ENCODE data around the gene PRKCE. TPM values are rescaled to one million over a fixed set of nuclear protein-coding genes. Genes with fewer than 3 reads are reported as not detected.

Gene PRKCE
- total and polyA plus RNA-seq, 2 donors (not counting 3 experiments of a cell fraction or from before 2014, with no cell fraction given), result 27.9 to 33.9 TPM

GRCh38 chr2:45813003-45813941, 161.8 kb downstream of the PRKCE start:
- Histone ChIP-seq H3K36me3 (ENCODE audit: control insufficient read depth in 2 of 2, extremely low read depth in 1 of 2, insufficient read depth in 2 of 2, low read length in 2 of 2) (no peaks in the 10 kb centered on the region), H3K27me3 (ENCODE audit: control insufficient read depth in 2 of 2, insufficient read depth in 2 of 2, low read length in 2 of 2) (no peaks in the 10 kb centered on the region), H3K9ac (replicated peaks; ENCODE audit: extremely low read depth, insufficient read depth, low read length) (peak overlapping the region; percentile 74), H3K9me3 (replicated peaks; ENCODE audit: control insufficient read depth, insufficient read depth, low read length) (no peaks in the 10 kb centered on the region), H3K9me1 (replicated peaks; ENCODE audit: control insufficient read depth, extremely low read depth, insufficient read depth, low read length) (no peaks in the 10 kb centered on the region), H3K79me2 (ENCODE audit: control insufficient read depth, insufficient read depth, low read length) (no peaks in the 10 kb centered on the region), H3K4me3 (replicated peaks in 1 of 3; ENCODE audit: insufficient read depth in 1 of 3, low read depth in 1 of 3, low read length in 3 of 3) (no peak overlapping the region), H4K20me1 (replicated peaks; ENCODE audit: control insufficient read depth, extremely low read depth, insufficient read depth, low read length) (no peaks in the 10 kb centered on the region), H3K4me1 (ENCODE audit: control insufficient read depth, extremely low read depth, insufficient read depth, low read length) (peaks cover 39% of the 10 kb centered on the region), H2AFZ (ENCODE audit: low read depth, low read length) (peak overlapping the region; percentile 34), H3K27ac (ENCODE audit: insufficient read depth, low read depth, low read length) (peak overlapping the region; percentile 92), H3K4me2 (ENCODE audit: insufficient read depth, low read length) (peak overlapping the region; percentile 41)
- intact Hi-C loops (cut with micrococcal nuclease), result loop anchor here (1.0 to 5.0 kb wide), 5 partner anchors 19 to 151 kb away; no protein-coding TSS in a partner anchor
- FAIRE-seq (peak; percentile 98), DNase-seq (ENCODE audit: low read depth, low spot score) (peak; percentile 98)
- dilution Hi-C loops (cut with MboI; ENCODE audit: extremely low pct_ligation_motif_present, low sequenced_read_pairs), result no loop called here
- ChIA-PET POLR2A (interaction anchor here (0.8 to 1.5 kb wide), 2 partner anchors 22 to 161 kb away, joined by 3 read pairs; partner anchors contain the start of gene PRKCE), CTCF (interaction anchor here (0.6 to 3.5 kb wide), 14 partner anchors 9 to 812 kb away, joined by 3 to 17 read pairs (median 6); no protein-coding TSS in a partner anchor)
- TF ChIP-seq GATA2 (IDR thresholded peaks at IDR 0.05; ENCODE audit: insufficient read depth, insufficient read length, low read depth, low read length) (peak; percentile 98), MYC (IDR thresholded peaks at IDR 0.05; ENCODE audit: low read depth, low read length) (no peak), FOS (IDR thresholded peaks at IDR 0.05; ENCODE audit: borderline replicate concordance, insufficient read depth, low read length) (peak; percentile 92), EZH2 (IDR thresholded peaks at IDR 0.05; ENCODE audit: borderline replicate concordance, low read depth, low read length, severe bottlenecking) (no peak), POLR2AphosphoS5 (IDR thresholded peaks at IDR 0.05; ENCODE audit: insufficient read depth, low read depth, low read length) (peak; percentile 92), JUN (IDR thresholded peaks at IDR 0.05; ENCODE audit: borderline replicate concordance, insufficient read depth, insufficient read length, low read depth) (peak; percentile 89), POLR2A (IDR thresholded peaks at IDR 0.05; ENCODE audit: low read depth, low read length) (no peak)
- TF ChIP-seq, protein P1, sequence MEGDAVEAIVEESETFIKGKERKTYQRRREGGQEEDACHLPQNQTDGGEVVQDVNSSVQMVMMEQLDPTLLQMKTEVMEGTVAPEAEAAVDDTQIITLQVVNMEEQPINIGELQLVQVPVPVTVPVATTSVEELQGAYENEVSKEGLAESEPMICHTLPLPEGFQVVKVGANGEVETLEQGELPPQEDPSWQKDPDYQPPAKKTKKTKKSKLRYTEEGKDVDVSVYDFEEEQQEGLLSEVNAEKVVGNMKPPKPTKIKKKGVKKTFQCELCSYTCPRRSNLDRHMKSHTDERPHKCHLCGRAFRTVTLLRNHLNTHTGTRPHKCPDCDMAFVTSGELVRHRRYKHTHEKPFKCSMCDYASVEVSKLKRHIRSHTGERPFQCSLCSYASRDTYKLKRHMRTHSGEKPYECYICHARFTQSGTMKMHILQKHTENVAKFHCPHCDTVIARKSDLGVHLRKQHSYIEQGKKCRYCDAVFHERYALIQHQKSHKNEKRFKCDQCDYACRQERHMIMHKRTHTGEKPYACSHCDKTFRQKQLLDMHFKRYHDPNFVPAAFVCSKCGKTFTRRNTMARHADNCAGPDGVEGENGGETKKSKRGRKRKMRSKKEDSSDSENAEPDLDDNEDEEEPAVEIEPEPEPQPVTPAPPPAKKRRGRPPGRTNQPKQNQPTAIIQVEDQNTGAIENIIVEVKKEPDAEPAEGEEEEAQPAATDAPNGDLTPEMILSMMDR (IDR thresholded peaks at IDR 0.05; ENCODE audit: extremely low read depth in 1 of 2, insufficient read depth in 1 of 2, low read depth in 1 of 2, low read length in 2 of 2), result no peak
- TF ChIP-seq, protein P2, sequence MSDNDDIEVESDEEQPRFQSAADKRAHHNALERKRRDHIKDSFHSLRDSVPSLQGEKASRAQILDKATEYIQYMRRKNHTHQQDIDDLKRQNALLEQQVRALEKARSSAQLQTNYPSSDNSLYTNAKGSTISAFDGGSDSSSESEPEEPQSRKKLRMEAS (IDR thresholded peaks at IDR 0.05; ENCODE audit: insufficient read depth, insufficient read length), result peak; percentile 9
- BruUV-seq (replicated peaks), result TSS peak; percentile 81
